Activated CD4-positive, CD25-positive, alpha-beta regulatory T cell treated with anti-CD3 and anti-CD28 coated beads, Interleukin-2, amount 50 U/mL, for 72 hours (primary cell): ENCODE results near the gene CACNA2D2.

ENCODE experiments used
- DNase-seq: peaks from one replicate; pipeline ENCODE4 v3.0.0; 2021

Gene CACNA2D2

DNA sequence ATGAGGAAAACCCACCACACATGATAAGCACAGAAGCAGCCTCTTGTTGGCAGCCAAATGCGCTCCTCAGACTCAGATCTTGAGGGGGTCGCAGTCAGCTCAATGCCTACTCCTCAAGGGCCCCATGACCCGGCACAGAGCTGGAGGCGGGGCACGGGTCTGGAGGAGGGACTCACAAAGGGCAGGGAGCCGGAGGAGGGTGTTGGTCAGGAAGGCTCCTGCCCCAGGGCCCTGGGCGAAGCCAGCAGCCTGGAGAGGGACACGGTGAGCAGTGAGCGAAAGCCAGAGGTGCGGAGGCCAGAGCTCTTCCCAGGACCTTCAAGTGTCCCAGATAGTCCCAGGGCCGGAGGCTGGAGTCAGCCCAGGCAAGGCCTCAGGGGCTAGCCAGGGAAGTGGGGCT, 9.8 kb downstream of the CACNA2D2 start:
- DNase-seq, result no peak

DNA sequence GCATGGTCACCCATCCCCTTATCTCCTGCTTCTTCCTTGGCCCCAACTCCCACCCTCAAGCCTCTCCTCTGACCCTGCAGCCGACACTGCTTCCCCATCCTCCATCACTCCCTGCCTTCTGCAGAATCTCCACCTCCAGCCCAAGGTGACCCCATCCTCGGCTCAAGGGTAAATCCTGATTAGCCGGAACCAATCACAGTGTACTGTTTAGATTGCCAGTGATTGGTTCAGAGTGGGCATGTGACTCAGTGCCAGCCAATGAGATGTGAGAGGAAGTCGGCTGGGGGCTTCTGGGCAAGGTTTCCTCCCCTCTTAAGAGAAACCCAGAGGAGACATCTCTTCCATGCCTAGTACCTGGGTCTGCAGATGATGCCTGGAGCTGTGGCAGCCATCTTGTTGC, 10.3 kb downstream of the CACNA2D2 start:
- no peak for DNase-seq

DNA sequence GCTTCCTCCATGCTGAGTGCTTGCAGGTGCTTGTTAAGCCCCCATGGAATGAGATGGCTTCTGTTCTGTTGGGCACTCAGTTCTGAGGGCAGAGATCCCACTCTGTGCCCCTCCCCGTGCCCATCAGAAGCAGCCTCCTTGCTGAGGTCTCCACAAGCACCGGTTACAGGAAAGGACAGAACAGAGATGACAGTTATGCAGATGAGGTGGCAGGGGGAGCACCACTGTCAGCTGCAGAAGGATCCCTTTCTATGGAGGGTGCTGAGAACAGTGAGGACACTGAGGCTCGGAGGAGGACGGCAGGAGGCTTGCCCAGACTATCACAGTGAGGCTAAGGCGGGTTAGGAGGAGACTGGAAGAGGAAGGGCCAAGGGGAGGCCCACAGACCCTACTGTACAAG, 12.4 kb downstream of the CACNA2D2 start:
- no peak for DNase-seq

DNA sequence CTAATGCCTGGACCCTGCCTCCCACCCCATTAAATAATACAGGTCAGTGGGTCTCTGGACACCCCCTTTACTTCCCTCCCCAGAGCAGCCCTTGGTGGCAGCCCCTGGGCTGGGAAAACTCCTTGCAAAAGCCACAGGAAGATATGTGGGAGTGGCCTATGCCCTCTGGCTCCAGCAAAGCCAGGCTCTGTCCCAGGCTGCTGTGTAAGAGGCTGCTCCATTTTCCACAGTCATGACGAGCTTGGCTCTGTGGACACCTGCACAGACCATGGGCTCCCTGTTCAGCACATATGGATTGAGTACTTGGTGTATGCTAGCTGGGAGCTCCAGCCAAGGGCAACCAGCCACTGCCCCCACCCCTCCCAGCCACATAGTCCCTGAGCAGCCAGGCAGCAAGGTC, 13.0 kb downstream of the CACNA2D2 start:
- no peak for DNase-seq

DNA sequence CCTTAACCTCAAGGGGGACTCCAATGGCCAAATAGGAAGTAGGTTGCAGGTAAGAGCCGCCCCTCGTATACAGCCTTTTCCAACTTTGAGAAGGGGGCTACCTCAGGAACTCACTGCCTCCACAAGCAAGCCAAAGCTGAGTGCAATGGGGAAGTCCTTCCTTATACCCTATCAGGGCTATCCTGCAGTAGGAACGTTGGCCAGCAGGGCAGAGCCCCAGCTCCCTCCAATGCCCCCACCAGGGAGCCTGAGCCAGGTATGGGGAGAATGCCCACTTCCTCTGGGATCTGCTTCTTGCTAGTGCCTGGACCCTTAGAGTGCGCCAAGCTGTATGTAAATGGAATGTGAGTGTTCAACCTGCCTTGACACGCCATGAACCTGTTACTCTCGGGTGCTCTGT, 16.3 kb downstream of the CACNA2D2 start:
- no peak for DNase-seq

DNA sequence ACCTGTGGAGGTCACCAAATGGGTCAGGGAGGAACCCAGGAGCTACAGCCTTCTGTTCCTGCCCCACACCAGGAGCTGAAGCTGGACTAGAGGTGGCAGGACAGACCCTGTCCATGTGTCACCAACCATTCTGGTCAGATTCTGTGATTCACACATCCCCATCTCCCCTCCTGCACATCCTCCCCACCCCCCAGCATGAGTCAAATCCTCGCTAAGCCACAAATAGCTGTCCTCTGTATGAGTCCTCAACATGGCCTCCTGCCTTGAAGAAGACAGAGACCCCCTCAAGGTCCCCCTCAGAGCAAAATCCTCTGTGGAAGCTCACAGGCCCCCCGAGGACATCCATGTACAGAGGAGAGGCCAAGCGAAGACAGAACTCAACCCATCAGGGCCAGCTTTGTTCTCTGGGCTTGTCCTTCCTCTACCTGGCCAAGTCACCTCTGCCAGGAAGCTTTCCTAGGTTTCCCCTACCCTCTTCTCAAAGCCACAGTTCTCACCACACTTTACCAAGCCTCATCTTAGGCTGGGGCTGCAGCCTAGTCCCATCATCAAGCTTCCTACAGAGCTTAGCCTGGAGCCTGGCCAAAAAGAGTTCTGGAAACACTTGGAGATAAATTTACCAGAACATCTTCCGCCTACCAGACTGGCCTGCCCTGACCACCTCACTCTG, 17.1 kb downstream of the CACNA2D2 start:
- DNase-seq, result no peak

DNA sequence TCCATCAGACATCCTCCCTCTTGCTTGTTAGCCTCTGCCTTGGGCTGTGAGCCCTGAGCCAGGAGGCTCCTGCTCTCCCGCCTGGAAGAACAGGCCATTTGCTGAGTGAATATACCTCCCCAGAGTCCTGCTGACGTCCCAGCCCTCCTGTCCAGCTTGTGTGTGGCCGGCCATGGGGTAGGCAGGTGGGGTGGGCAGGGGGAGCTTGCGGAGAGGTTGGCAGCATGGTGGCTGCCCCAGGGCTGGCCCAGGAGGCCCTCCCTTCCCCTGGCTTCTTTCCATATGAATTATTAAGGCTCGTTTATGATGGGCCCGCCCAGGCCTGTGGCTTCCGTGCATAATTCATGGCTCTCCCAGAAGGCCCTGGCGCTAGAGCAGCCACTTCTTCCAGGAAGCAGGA, 18.7 kb downstream of the CACNA2D2 start:
- no peak for DNase-seq

DNA sequence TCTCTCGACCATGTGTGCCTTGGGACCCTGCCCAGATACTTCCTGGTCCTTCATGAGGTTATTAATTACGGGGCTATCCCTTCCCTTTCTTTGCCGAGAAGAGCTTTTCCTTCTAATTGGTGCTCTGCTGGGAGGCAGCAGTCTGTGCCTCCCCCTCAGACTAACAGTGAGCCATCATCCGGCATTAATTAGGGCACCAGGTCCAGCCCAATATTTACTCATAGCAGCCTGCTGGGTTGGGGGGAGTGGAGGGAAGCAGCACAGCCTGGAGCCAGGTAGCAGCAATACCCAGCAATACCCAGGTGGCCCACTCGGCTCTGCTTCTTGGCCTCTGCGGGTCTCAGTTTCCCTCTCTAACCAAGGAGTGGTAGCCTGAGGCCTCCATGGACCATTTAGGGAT, 20.1 kb downstream of the CACNA2D2 start:
- no peak for DNase-seq

DNA sequence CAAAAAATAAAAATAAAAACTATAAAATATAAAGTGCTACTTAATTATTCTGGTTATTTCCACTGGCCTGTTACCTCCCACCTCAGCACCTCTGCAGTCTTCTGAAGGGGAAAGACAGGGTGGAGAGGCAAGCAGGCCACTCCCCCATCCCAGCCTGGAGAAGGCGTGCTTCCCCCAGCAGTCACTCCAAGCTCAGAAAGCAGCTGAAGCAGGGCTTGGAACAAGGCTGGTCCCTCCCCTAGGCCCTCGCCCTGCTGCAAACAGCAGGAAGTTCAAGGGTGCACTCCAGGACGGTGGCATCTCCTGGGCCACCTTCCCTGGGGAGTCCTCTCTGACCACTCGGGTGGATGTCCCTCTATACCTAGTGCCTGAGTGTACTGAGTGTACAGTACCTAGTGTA, 21.4 kb downstream of the CACNA2D2 start:
- DNase-seq, result no peak

DNA sequence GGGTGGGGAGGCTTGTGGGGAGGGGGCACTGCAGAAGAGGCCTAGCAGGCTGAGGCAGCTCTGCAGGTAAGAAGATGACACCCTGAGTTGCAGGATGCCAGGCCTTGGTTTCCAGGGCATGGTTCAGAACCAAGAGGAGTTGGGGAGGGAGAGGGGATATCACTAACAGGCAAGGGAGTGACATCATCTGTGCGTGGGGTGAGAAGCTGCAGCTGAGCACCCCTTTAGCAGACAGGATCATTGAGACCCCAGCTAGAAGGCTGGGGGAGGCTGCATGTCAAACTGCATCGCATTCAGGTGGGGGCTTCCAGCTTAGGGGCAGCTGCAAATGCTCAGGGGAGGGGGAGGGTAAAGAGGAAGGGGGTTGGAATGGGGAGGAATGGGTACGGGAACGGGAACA, 23.0 kb downstream of the CACNA2D2 start:
- DNase-seq, result no peak

DNA sequence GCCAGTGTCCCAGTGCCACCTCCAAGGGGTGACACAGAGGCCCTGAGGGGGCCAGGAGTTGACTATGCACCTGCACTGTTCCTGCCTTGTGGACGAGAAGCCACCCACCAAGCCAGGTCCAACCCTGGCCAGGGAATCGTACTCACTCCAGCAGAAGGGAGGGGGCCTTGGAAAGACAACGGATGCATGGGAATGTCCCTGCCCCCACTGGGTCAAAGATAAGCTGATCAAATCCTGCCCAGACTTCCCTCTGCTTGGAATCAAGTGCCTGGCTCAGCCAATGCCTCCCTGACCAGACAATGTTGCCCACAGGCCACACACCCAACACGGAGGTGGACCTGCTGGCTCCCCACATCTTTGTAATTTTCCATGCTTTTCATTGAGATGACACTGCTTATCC, 23.9 kb downstream of the CACNA2D2 start:
- no peak for DNase-seq

DNA sequence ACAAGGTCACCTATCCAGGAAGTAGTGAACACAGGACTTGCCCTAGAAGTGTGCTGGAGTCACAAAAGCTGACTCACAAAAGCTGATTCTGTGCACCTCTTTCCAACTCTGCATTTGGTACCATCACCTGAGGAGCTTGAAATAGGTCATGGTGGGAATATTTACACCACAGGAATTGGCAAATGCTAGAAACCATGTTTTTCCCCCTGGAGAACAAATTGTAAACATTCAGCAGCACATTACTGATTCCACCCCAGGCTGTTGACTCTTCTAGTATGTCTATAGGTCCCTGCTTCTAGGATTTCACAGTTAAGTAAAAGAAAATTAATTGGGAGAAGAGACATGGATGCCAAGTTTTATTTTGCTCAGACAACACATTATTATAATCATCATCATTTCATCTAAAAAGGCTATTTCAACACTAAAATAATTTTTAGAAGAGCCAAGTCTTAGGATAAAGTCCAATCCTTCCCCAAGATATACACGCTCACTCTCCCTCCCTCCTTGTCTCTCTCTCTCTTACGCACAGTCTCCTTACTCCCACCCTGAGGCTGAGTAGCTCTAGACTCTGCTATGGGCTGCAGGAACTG, 24.7 kb downstream of the CACNA2D2 start:
- DNase-seq, result no peak

DNA sequence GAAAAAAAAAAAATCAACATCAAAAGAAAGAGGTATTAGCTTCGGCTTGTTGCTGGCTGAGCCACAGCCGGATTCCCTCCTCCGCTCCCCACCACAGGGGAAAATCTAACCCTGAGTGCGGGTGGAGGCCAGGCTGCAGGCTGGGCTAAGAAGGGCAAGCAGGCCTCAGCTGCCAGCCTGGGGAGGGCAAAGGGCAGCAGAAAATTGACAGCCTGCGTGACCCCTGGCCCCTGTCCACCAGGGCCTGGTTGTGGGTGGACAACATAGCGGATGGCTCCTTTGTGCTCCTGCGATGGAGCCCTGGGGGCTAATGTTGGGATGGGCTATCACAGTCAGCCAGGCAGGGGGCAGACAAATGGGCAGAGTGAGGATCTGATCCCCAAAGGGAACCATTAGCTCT, 25.4 kb downstream of the CACNA2D2 start:
- DNase-seq, result no peak

DNA sequence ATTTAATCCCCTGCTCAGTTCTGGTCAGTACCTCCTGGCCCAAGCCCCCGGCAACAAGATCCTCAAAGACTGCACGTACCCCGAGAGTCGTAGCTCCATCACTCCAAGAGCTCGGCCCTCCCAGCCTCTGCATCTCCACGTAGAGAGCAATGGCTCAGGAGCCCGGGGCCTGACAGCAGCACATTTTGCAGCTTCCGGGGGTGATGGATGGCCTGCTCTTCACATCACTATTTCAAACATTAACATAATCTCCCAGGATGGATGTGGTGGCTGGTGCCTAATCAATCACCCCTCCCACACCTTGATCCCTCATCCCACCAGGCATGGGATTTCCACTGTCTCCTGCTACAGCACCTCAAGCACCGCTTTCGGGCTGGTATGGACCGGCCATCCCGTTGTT, 28.1 kb downstream of the CACNA2D2 start:
- no peak for DNase-seq

DNA sequence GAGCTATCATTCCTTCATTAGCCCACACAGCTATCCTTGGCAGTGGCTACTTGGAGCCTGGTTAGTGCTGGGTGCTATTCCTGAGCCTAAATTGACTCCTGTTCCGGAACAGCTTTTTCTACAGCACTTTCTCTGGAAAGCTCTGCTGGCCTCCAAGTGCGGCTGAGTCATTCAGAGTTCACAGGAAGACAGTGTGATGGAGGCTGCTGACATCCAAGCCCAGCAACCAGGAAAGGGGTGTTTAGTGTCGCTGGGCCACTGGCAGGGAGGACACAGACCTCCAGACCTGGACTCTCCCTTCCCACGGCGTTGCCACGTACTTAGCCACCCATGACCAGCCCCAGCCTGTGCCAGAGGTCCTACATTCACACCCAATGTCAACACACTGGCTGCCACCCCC, 28.7 kb downstream of the CACNA2D2 start:
- no peak for DNase-seq

DNA sequence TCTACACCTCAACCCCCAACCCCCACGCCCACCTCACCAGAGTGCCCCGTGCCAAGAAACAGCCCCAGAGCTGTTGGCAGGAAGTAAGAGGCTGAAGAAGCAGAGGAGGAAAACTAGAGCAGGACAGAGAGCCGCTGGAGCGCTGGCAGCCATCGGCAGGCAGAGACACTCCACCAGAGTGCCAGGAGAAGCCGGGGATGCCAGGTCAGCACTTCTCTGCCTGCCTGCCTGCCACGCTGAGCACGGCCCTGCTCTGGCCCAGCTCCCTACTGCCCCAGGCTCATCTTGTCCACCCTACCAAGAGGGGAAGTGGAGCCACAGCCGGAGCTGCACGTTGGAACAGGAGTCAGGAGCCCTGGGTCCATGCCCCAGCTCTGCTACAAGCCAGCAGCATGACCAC, 29.7 kb downstream of the CACNA2D2 start:
- no peak for DNase-seq

DNA sequence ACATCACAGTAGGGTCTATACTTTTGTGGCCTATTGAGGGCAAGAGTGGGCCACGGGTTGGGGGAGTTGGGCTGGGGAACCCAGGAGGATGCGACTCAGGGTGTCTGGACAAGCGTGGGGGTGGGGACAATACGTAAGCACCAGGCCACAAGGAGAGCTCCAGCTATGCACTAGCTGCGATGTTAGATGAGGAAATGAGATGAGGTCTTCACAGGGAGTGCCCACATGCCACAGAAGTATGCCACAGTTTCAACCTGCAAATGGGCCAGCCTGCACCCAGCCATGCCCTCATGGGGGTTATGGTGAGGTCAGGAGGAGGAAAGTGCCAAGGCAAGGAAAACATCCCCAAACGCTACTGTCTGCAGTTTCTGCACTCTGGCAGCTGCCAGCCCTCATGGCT, 30.5 kb downstream of the CACNA2D2 start:
- DNase-seq, result no peak

DNA sequence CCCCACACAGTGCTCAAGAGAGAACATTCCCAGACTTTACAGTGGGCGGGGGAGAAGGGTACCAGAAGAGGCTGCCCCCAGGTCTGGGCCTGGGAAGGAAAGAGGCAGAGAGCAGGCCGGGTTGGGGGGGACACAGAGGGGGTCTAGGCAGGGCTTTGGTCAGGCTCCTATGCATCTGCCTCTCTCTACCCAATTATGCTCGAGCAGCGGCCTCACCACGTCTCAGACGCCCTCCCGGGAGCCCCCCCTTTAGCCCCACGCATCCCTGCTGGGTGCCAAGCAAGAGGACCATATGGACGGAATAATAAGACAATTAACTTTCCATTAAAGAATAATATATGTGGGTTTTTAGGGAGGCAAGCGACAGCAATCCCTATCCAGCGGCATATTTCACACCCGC, 32.8 kb downstream of the CACNA2D2 start:
- no peak for DNase-seq

DNA sequence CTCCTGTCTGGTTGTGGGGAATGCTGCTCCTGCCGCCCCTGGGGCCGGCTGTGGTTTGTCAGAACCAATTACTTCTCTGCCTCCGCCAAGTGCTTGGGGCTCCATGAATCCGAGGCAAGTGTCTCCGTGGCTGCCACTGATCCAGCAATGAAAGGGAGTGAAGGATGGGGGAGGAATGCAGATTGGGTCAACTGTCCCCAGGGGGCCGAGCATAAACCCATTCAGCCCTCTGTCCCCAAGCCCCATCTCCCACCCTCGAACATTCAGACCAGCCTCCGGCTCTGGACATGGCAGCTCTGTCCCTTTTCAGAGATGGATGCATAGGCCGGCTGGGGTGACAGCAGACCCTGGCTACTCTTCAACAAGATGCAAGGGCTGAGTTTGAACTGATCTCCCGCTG, 35.5 kb downstream of the CACNA2D2 start:
- no peak for DNase-seq

DNA sequence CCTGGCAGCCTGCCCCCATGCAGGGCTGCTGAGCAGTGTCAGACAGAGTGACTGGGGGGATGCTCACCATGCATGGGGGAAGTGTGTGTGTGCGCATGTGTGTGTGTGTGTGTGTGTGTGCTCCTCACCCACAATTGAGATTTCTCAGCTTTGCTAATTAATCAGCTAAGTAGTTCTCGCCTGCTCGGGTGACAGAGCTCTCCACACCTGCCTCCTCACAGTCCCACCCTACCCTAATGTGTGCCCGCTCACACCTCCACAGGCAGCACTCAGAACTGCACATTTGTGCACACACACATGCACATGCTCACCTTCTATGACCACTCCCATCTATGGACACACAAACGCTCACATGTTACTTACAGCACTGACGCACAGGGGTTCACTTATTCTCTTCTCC, 37.3 kb downstream of the CACNA2D2 start:
- no peak for DNase-seq

DNA sequence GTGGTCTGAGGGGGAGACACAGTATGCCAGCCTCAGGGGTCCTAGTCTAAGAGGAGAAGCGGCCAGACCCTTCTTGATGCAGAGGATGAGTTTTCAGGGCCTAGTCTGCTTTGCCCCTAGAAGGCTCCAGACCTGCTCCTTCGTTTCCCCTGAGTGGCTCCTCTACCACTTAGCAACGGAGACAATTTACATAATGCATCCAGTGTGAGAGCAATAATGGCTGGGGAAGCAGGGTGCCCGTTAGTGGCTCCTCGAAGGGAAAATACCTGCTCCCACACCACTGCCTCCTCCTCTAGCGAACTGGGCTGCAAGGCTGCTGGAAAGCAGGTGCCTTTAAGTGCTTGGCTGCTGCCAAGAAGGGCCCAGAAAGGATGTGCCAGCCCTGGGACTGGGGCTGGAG, 38.9 kb downstream of the CACNA2D2 start:
- no peak for DNase-seq

DNA sequence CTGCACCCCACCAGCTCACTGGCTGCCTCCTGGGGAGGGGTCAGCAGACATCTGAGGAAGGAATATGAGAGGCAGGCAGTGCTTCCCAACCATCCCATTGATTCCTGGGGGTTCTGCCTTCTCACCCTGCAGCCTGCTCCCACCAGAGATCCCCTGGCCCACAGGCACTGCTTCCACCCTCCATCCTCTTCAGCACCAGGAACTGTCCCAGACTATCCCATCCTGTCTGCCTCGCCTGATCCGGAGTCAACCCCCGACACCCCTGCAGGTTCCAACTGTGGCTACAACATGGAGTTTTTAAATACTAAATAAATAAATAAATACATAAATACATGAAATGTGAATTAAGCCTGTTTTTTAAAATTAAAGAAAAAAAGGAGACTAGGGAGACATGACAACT, 43.6 kb downstream of the CACNA2D2 start:
- no peak for DNase-seq

DNA sequence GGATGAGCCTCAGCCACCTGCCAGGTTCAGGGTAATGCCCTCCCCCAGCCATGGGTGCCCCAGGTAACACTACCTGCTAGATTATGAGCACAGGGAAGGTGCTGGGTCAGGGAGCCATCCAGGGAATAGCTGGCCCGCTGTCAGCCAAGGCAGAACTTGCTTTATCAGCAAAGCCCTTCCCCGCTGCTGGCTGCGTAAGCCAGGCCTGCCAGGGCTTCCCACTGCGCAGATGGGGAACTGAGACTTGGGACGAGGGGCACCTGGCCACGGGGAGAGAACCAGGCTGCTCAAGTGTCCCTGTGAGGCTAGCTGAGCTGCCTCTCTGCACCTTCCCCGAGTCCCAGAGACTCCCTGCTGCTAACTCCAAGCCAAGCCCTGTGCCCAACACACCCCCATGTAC, 45.4 kb downstream of the CACNA2D2 start:
- DNase-seq, result no peak

DNA sequence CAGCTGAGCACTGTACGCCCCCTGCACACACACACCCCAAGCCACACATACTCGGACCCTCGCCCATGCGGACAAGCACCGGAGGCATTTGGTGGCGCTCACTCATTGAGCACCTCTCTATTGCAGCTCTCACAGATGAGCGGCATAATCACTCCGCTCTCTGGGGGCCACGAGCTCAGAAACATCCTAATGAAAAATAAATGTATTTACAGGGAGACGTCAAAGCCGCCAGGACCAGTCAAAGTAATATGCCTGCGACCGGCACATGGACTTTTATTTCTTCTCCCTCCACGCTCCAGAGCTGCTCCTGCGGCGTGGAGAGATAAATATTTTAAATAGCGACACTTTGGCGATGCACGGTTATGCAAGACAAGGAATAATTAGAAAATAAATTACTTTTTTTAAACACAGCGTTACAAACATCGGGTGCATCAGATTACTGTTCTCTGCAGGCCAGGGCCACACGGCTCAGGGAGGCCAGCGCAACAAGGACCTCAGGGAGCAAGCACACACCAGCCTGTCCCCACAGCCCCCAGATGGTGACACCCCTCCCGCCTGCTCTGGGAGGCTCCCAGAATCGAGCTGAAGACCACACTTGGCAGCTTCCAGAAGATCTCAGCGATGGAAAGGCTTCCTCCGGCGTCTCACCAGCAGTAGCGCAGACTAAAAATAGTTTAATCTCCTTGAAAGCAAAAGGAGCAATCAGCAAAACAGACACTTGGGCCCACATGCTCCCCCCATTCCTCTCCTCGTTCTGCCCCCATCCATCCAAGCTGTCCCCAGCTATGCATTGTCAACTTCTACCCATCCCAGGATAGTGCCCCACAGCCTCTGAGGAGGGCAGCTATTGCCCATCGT, 48.0 kb downstream of the CACNA2D2 start:
- DNase-seq, result no peak
